NCI-H187 treated with DMSO at 0.1 percent for 48 hours (cell line): ENCODE results near the gene ZIC1.

Experiments
- DNase-seq: peaks from one replicate; lab custom pipeline; 2025; lab: John Stamatoyannopoulos, UW

ZIC1 gene

GRCh38 chr3:147409143-147410115, at the start of gene ZIC1:
ZIC1 (plus strand) TSS chr3:147409365; CDS start chr3:147410113, 748 bp downstream.
- no peak for DNase-seq

GRCh38 chr3:147360051-147360439, 49.1 kb upstream of the ZIC1 start:
- DNase-seq = no peak

DNA sequence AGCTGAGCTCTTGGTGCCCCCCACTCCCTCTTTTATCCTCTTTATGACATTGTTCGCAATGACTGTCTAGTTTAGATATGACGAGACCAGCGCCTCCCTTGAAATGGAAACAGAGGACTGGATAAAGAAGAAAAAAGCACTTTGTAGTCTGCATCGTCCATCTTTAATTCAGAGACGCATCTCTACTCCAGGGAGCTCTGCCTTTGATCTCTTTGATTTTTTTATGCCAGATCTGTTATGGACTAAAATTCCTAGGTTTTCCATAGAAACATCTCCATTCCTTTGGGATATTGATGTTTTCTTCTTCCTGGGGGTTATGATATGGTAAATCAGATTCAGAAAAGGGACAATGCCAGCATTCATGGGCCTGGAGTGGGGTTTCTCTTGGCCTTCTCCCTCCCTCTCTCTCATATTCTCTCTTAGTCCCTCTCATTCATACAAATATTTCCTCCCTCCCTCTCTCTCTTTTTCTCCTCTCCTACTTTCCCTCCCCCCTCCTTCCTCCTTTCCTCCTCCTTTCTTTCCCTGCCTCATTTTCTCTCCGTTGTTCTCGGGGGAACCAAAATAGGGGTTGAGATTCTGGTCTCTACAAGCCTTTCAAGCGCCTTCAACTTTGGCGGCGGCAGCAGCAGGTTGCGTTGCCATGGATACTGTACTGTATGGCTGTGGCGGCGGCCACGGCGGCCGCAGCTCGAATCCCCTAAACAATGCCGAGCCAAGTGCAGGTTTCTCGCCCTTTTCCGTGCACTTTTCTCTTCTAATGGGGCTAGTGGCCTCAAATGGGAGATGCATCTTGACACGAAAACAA, 48.3 kb upstream of the ZIC1 start:
- DNase-seq = no peak

DNA sequence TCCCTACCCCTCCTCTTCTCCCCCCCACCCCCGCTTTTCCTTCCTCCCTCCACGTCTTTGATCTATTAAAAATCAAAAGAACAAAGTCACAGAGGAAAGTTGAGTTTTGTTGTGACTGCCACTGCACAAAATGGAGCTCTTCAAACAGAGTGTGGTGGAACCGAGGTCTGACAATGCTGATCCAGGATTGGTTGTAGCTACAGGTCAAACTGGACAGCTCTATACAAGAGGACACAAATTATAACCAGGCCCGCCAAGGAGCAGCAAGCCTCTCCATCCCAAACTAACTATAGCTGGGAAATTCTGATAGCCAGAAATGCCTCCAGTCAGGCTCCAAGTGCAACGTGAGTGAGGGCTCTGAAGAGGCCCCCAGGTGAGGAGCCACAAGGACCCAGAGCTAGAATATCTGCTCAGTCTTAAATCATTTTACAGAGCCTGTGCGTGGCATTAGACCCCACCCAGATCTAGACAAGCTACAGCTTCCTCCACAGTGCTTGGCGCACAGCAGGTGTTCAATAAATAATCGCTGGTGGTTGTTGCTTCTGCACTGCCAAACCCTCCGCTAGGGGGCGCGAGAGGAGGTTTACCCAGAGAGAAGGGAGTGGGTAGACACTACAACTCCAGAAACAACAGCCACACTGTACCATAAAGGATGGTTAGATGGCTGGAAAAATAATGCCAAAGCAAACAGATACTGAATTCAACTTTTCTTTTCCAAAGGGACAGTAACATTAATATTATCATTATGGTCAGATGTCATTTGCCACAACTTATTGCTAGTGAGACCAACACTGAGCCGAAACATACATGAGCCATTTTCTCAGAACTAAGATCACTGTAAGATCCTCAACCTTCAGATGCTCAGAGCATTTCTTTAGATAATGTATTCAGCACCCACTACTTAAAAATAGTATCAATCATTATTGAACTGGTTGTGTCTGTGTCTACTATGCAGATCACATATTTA, 47.4 kb upstream of the ZIC1 start:
- DNase-seq = no peak

DNA sequence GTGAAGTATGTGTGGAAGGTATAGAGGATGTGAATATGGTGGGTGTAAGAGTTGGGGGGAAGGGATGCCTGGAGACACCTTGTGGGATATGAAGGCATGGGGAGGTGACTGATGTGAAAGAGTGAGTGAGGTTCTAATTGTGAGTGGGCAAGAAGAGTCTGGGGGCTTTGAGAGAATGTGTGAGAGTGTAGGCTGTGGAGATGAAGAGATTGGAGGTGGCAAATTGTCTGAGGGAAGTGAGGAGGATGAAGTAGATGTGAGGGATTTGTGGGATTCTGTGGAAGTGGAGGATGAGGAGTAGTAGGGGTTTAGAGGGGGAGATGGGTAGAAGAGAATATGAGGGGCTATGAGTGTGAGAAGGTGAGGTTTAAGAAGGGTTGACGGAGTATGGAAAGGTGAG, 44.4 kb upstream of the ZIC1 start:
- no peak for DNase-seq

DNA sequence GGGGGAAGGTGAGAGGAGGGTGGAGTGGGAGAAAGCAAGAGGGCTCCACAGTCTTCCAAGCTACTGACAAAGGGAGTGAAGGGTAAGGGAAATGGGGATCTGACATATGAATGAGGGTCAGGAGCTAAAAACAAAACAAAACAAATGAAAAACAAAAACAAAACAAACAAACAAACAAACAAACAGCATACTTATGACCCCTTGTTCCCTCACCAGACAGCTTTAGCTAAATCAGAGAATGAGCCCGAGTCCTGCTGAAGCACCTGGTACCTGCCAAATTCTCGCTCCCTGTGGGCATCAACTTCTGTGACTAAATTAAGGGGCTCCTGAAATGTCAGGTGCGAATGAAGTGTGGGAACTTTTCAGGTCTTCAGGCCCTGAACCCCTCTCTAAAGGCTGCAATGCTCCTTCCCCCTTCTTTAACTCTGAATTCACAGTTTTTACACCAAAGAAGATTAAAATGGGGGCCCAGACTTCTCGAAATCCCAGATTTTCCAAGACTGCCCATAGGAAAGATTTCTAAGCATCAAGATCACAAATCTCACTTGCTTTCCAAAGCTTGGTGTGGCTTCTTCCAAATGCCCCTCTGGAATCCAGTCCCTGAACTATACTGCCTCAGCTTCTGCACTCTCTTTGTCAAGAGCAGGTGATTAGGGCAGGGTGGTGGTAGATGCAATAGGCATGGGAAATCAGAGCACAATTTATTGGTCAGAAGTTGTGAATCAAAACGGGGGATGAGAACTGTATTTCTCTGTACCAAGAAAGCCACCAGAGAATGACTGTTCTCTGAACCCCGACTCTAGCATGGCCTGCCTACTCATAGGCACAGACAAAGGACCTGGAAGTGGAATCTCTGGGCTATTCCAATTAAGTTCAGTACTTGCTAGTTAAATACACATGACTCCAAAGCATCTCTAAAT, 43.7 kb upstream of the ZIC1 start:
- DNase-seq = no peak

DNA sequence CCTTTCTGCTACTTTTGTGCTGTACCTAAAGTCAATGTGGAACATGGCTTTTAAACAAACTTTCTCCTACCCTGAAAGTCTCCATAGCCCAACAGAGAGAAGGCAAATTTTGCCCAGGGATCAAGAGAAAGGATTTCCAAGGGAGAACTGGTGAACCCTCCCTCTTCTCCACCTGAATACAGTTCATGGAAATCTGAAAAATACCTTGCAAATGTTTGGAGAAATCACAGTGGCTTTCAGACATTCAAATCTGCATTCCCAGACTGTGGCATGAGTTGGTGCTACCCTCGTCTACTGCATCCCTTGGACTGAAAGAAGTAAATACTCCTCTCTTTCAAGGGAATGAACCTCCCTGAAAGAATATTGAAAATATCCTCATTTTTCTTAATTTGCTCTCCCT, 41.5 kb upstream of the ZIC1 start:
- DNase-seq = no peak

DNA sequence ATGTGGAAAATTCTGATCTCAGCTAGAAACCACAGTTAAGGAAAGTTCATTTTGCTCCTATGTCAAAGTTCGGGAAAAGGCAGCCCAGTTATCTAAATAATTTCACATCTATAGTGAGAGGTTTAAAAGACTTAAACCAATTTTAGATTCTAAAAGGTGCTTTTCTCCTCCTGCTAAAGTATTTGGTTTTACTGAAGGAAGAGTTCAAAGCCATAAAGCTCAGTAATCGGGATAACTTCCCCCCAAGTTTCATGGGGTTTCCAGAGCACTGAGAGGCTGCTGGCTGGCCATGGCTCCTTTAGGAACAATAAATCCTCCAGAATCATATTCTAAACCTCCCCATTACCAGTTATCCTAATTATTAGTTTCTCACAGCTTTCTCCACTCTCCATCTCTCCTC, 41.0 kb upstream of the ZIC1 start:
- no peak for DNase-seq

DNA sequence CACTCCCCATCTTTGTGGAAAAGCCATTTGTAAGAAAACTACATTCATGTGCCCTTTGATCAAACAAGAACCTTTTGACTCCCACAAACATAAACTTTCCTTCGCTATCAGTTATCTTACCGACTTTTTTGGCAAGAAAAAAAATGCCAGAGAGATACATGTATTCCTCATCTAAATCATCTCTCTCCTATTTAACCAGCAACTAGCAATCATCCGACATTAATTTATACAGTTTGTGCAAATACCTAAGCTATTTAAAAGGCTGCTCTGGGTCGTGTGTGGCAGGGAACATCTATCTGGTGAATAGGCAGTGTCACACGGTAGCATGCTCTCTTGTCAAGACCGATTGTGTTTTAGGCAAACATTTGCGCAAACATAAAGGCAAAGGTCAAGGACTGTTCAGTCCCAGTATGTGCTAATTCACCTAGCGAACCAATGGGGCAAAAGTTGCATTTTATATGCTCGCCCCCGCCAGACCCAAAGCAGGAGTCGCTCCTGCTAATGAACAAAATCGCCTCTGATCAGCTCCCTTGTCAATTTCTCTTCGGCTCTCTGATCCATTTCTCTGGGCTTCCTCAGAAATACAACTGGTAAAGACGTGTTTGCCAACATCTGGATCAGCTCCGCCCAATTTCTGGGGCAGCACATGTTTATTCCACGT, 40.5 kb upstream of the ZIC1 start:
- no peak for DNase-seq

DNA sequence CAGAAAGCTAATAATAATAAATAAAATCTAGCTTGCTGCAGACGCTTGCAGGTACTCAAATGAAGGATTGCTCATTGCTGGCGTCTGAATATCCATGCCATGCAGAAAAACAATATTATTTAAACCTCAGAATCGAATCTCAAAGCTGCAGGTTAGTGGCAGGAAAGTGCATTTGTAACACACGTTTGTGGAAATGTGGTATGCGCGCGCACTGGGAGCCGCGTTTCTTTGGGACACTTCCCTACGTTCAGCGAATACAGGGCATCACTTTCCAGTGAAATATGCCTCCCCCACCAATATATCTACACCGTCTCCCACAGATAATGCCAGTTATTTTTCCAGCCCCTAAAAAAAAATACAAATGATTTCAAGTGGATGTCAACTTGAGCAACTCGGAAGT, 39.9 kb upstream of the ZIC1 start:
- no peak for DNase-seq

- no peak for DNase-seq
These were observed 39.5 kb upstream of the ZIC1 start for GRCh38 chr3:147369661-147370123.

GRCh38 chr3:147370349-147370748, 38.8 kb upstream of the ZIC1 start:
- no peak for DNase-seq

DNA sequence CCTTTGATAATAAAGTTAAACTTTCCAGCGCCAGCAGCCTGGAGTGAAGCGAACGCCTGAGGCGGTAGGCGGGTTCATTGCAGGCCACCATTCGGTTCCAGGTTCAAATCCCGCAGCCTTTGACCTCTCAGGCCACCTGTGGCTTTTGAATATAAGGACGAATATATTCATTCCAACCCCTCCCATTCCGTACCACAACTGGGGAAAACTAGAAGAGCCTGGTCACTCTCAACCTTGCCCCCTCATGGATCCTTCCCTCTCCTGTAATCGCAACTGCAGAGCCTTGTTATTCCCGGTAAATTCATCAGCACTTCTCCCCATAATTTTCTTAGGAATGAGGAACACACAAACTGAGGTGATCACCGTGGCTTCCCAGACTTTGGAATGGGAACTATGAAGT, 38.0 kb upstream of the ZIC1 start:
- no peak for DNase-seq

- DNase-seq = no peak
These were observed 37.3 kb upstream of the ZIC1 start for GRCh38 chr3:147371771-147372340.

DNA sequence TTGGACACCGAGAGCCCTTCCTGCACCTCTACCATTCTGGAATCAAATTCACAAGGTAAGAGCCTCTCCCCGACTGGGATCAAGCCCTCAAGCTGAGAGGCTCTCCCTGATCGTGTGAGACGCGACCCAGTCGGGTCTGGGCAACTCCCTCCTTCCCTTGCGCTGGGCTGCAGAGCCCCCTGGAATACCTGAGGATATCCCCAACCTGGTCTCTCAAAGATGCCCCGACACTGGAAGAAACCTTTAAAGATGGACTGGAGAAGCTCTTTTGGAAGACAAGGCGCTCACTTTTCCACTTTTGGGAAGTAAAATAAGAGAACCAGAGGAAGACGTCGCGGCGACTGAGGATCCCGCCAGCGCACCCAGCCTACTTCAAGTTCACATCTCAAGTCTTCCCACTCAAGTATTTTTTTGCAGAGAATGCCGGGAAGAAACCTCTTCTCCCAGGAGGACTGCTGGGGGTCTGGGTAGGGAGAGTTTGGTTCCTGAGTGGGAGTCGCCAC, 36.6 kb upstream of the ZIC1 start:
- DNase-seq = no peak

GRCh38 chr3:147373301-147373700, 35.9 kb upstream of the ZIC1 start:
- DNase-seq = no peak

- DNase-seq = no peak
These were observed 31.5 kb upstream of the ZIC1 start for GRCh38 chr3:147377412-147378367.

- no peak for DNase-seq
These were observed 29.5 kb upstream of the ZIC1 start for GRCh38 chr3:147379651-147380050.
